ENCODE results near the gene PPIF. TPM values are rescaled to one million over a fixed set of nuclear protein-coding genes. Genes with fewer than 3 reads are reported as not detected.

Gene PPIF
- total and polyA plus RNA-seq, 2 of the 13 experiments (the other 11 are each of a cell fraction or from before 2014, with no cell fraction given): 147 to 157 TPM

- no peak; the same call in 1 of the 2 replicates for TF ChIP-seq AHR (CRISPR knock-in tag; IDR thresholded peaks at IDR 0.05)
- no peak for TF ChIP-seq ZNF850 (CRISPR knock-in tag; conservative IDR thresholded peaks at IDR 0.05)
- no peak for TF ChIP-seq NR1H2 (CRISPR knock-in tag; IDR thresholded peaks at IDR 0.05; ENCODE audit: borderline replicate concordance, low read depth)
- peak; percentile 44 for TF ChIP-seq HOMEZ (CRISPR knock-in tag; IDR thresholded peaks at IDR 0.05; ENCODE audit: low read depth)
- no peak for TF ChIP-seq ZNF3 (CRISPR knock-in tag; IDR thresholded peaks at IDR 0.05)
- 0 out of 2 replicates have a peak, but pooled peaks have one; percentile 56 for TF ChIP-seq ZFP41 (CRISPR knock-in tag; IDR thresholded peaks at IDR 0.05; ENCODE audit: borderline replicate concordance)
- peak; percentile 88; the same call in 1 of the 2 replicates for TF ChIP-seq HIC2 (CRISPR knock-in tag; IDR thresholded peaks at IDR 0.05; ENCODE audit: low read depth)
- TF ChIP-seq ZNF446 (CRISPR knock-in tag; IDR thresholded peaks at IDR 0.05): no peak
- no peak for TF ChIP-seq TRIM24 (CRISPR knock-in tag; IDR thresholded peaks at IDR 0.05)
- TF ChIP-seq ZNF451 (CRISPR knock-in tag; IDR thresholded peaks at IDR 0.05): peak; percentile 76; the same call in 1 of the 2 replicates
- no peak for TF ChIP-seq ZNF207 (IDR thresholded peaks at IDR 0.05; ENCODE audit: borderline replicate concordance)
- no peak for TF ChIP-seq CCAR2 (optimal IDR thresholded peaks at IDR 0.05; ENCODE audit: low read depth, low read length)
- no peak for TF ChIP-seq MTA3 (CRISPR knock-in tag; IDR thresholded peaks at IDR 0.05)
- TF ChIP-seq CBX5 (CRISPR knock-in tag; IDR thresholded peaks at IDR 0.05; ENCODE audit: borderline replicate concordance): peak; percentile 33; the same call in 1 of the 2 replicates
- 0 out of 2 replicates have a peak, but pooled peaks have one; percentile 42 for TF ChIP-seq MZF1 (CRISPR knock-in tag; IDR thresholded peaks at IDR 0.05; ENCODE audit: borderline replicate concordance)
- TF ChIP-seq TEAD2 (CRISPR knock-in tag; IDR thresholded peaks at IDR 0.05): no peak
- TF ChIP-seq ZNF570 (CRISPR knock-in tag; IDR thresholded peaks at IDR 0.05; ENCODE audit: borderline replicate concordance): no peak
- no peak for TF ChIP-seq ZNF256 (CRISPR knock-in tag; conservative IDR thresholded peaks at IDR 0.05)
- TF ChIP-seq ZC3H4 (CRISPR knock-in tag; IDR thresholded peaks at IDR 0.05; ENCODE audit: borderline replicate concordance): no peak
- no peak for TF ChIP-seq LRRFIP1 (CRISPR knock-in tag; conservative IDR thresholded peaks at IDR 0.05)
- no peak for TF ChIP-seq ZFP82 (CRISPR knock-in tag; IDR thresholded peaks at IDR 0.05; ENCODE audit: borderline replicate concordance)
- TF ChIP-seq IRF1 (CRISPR knock-in tag; IDR thresholded peaks at IDR 0.05; ENCODE audit: low read depth): no peak; the same call in 1 of the 2 replicates
- TF ChIP-seq PHF21A (CRISPR knock-in tag; IDR thresholded peaks at IDR 0.05): peak; percentile 87
- TF ChIP-seq KAT2B (IDR thresholded peaks at IDR 0.05; ENCODE audit: borderline replicate concordance, low read depth, low read length): no peak
These were observed 33.1 kb downstream of the PPIF start (continued) for GRCh38 chr10:79380125-79380945.

All from HepG2 (cell line).